K562 (cell line): ENCODE results near the gene LDLRAD3. TPM values are rescaled to one million over a fixed set of nuclear protein-coding genes. Genes with fewer than 3 reads are reported as not detected.

Experiments used
- ATAC-seq: fragments of 200-7000 bp; cut with Tn5 transposase; 3 replicates; pipeline ENCODE4 v1.9.1; 2020; ENCODE audit warnings: moderate library complexity
- BruUV-seq: library from RNA; stranded (reverse); fragments of 400-500 nt; replicated peaks from 2 replicates; lab custom pipeline; 2021; lab: Mats Ljungman, UMichigan
- CTCF ChIA-PET: fragments of 300-600 bp; formaldehyde crosslinking; extraction: SDS; loops from one replicate; lab custom pipeline; 2021; ENCODE audit warnings: low intra/inter-chr PET ratio; lab: Yijun Ruan, JAX
- POLR2A ChIA-PET: fragments of 300-600, 350-650 bp; sonication (Branson Sonifier 250); formaldehyde crosslinking; extraction: SDS; loops from one replicate; lab custom pipeline; 2021; ENCODE audit warnings: antibody characterized with exemption, inconsistent platforms; lab: Yijun Ruan, JAX
- DNase-seq, 4 experiments: peaks; one replicate each; pipeline versions ENCODE4 v3.0.0 to v3.0.0-alpha.2; 2011 to 2018; ENCODE audit warnings: low spot score in 3 of 4, mixed read lengths in 3 of 4; ENCODE audit errors: extremely low read depth in 1 of 4
- FAIRE-seq: peaks from 2 replicates; lab custom pipeline; 2011; peaks lifted over from hg19 to GRCh38; lab: Jason Lieb, UNC
- H2AFZ ChIP-seq: 2 replicates; pipeline ENCODE4 v1.6.0; 2011; ENCODE audit warnings: low read depth, low read length, control low read depth, inconsistent platforms
- H3K27ac ChIP-seq: fragments of 200-600 bp; 3 replicates; pipeline ENCODE4 v1.8.0; 2011; ENCODE audit warnings: low read depth, mild to moderate bottlenecking, control low read depth, inconsistent platforms, low read length, moderate library complexity, mixed read lengths; ENCODE audit errors: extremely low read depth
- H3K27me3 ChIP-seq, 2 experiments: fragments of 300-600 bp in 1 of 2; 2 replicates in 1 of 2; 3 replicates in 1 of 2; pipeline versions ENCODE4 v1.6.0 to v1.8.0; 2011; ENCODE audit warnings: inconsistent platforms in 2 of 2, low read length in 2 of 2, mild to moderate bottlenecking in 1 of 2, mixed read lengths in 1 of 2, moderate library complexity in 1 of 2; ENCODE audit not compliant: control insufficient read depth in 2 of 2, insufficient read depth in 2 of 2
- H3K36me3 ChIP-seq: fragments of 300-600 bp; 3 replicates; pipeline ENCODE4 v1.8.0; 2011; ENCODE audit warnings: mild to moderate bottlenecking, low read length, inconsistent platforms; ENCODE audit not compliant: control insufficient read depth, insufficient read depth
- H3K4me1 ChIP-seq, 2 experiments: fragments of 200-600 bp in 1 of 2; replicated peaks in 1 of 2; 2 replicates in 1 of 2; 3 replicates in 1 of 2; pipeline versions ENCODE4 v1.5.1 to v1.8.0; 2011; ENCODE audit warnings: inconsistent platforms in 2 of 2, low read length in 2 of 2, mild to moderate bottlenecking in 1 of 2, mixed read lengths in 1 of 2, moderate library complexity in 1 of 2; ENCODE audit not compliant: control insufficient read depth in 2 of 2, insufficient read depth in 2 of 2
- H3K4me2 ChIP-seq: 2 replicates; pipeline ENCODE4 v1.6.1; 2011; ENCODE audit warnings: low read length, control low read depth, inconsistent platforms, mixed read lengths; ENCODE audit not compliant: insufficient read depth
- H3K4me3 ChIP-seq: fragments of 200-600 bp; sonication (generic), shearing (Covaris generic); 2 replicates; pipeline ENCODE4 v1.5.1; 2016; ENCODE audit warnings: control low read depth, inconsistent platforms
- H3K79me2 ChIP-seq: fragments of 200-600 bp; 3 replicates; pipeline ENCODE4 v1.8.0; 2011; ENCODE audit warnings: low read length, inconsistent platforms; ENCODE audit not compliant: control insufficient read depth, insufficient read depth
- H3K9ac ChIP-seq, 2 experiments: 2 replicates each; pipeline versions ENCODE4 v1.6.0 to v1.6.1; 2011; ENCODE audit warnings: low read depth in 2 of 2, low read length in 2 of 2, control low read depth in 1 of 2, inconsistent platforms in 1 of 2, mild to moderate bottlenecking in 1 of 2, mixed read lengths in 1 of 2; ENCODE audit not compliant: insufficient read depth in 1 of 2
- H3K9me1 ChIP-seq: one replicate; pipeline ENCODE4 v1.6.0; 2011; ENCODE audit warnings: inconsistent platforms, mild to moderate bottlenecking, low read length, moderate library complexity; ENCODE audit not compliant: control insufficient read depth, insufficient read depth
- H3K9me3 ChIP-seq: replicated peaks from 2 replicates; pipeline ENCODE4 v1.5.1; 2011; ENCODE audit warnings: low read depth, low read length, inconsistent platforms; ENCODE audit not compliant: control insufficient read depth, insufficient read depth
- H4K20me1 ChIP-seq: replicated peaks from 2 replicates; pipeline ENCODE4 v1.6.1; 2011; ENCODE audit warnings: low read length, inconsistent platforms, mixed read lengths; ENCODE audit not compliant: control insufficient read depth, insufficient read depth
- ATF3 ChIP-seq, 2 experiments: fragments of 450-650 bp in 1 of 2; sonication (generic) in 1 of 2; formaldehyde crosslinking in 1 of 2; IDR thresholded peaks in 1 of 2; conservative IDR thresholded peaks in 1 of 2; 2 replicates each; pipeline versions ENCODE4 v1.6.1 to v1.8.1; 2016 to 2023; ENCODE audit warnings: mild to moderate bottlenecking in 2 of 2, moderate library complexity in 2 of 2, inconsistent platforms in 1 of 2, missing genetic modification reagents in 1 of 2
- CEBPB ChIP-seq: fragments of 450-650 bp; IDR thresholded peaks from 2 replicates; pipeline ENCODE4 v1.6.1; 2016; ENCODE audit warnings: missing genetic modification characterization, missing compliant biosample characterization
- CEBPG ChIP-seq, 3 experiments: fragments of 200-800 bp in 1 of 3; sonication (Bioruptor generic) in 1 of 3; sonication (generic) in 1 of 3; formaldehyde crosslinking in 1 of 3; IDR thresholded peaks in 2 of 3; conservative IDR thresholded peaks in 1 of 3; 2 replicates each; pipeline versions ENCODE4 v1.6.1 to v1.8.0; 2016 to 2022; ENCODE audit warnings: missing compliant biosample characterization in 2 of 3, missing genetic modification characterization in 2 of 3, mild to moderate bottlenecking in 1 of 3, missing genetic modification reagents in 1 of 3
- ELF1 ChIP-seq: fragments of 200-800 bp; sonication (Bioruptor generic); IDR thresholded peaks from 2 replicates; pipeline ENCODE4 v1.6.1; 2016; ENCODE audit warnings: missing genetic modification characterization, missing compliant biosample characterization
- IRF9 ChIP-seq: fragments of 450-650 bp; IDR thresholded peaks from 2 replicates; pipeline ENCODE4 v1.6.1; 2016; ENCODE audit warnings: missing biosample characterization, missing genetic modification characterization
- MAFK ChIP-seq: IDR thresholded peaks from 2 replicates; pipeline ENCODE4 v1.6.1; 2011; ENCODE audit warnings: low read length, improper control_type of control experiment
- MCM7 ChIP-seq, 2 experiments: fragments of 450-650 bp; IDR thresholded peaks; 2 replicates each; pipeline ENCODE4 v1.6.1; 2016 to 2018
- PHF8 ChIP-seq: fragments of 200-600 bp; sonication (generic); IDR thresholded peaks from 2 replicates; pipeline ENCODE4 v1.6.1; 2012; ENCODE audit warnings: mixed run types, mild to moderate bottlenecking, inconsistent platforms, low read length, moderate library complexity, borderline replicate concordance
- PURB ChIP-seq: sonication (generic); formaldehyde crosslinking; IDR thresholded peaks from 2 replicates; pipeline ENCODE4 v1.9.0; 2021; ENCODE audit warnings: low read depth, mild to moderate bottlenecking, missing genetic modification reagents
- RAD51 ChIP-seq: fragments of 450-650 bp; IDR thresholded peaks from 2 replicates; pipeline ENCODE4 v1.7.1; 2016; ENCODE audit warnings: low read depth, mild to moderate bottlenecking, borderline replicate concordance
- STAG1 ChIP-seq: sonication (generic); formaldehyde crosslinking; IDR thresholded peaks from 2 replicates; pipeline ENCODE4 v1.5.0; 2020; ENCODE audit warnings: missing genetic modification reagents, borderline replicate concordance
- TRIM24 ChIP-seq, 2 experiments: fragments of 450-650 bp; IDR thresholded peaks; 2 replicates each; pipeline ENCODE4 v1.6.1; 2016
- ZNF696 ChIP-seq: fragments of 250-450 bp; sonication (Bioruptor Pico); conservative IDR thresholded peaks from 2 replicates; pipeline ENCODE4 v1.4.0; 2020; ENCODE audit warnings: mild to moderate bottlenecking, moderate library complexity
- whole genome bisulfite sequencing: fragments of 100-300 bp; shearing (Covaris generic); methylation state at CpG from one replicate; pipeline ENCODE4 v1.1.6; 2016; ENCODE audit warnings: low coverage, mixed read lengths; ENCODE audit not compliant: insufficient coverage; ENCODE audit errors: missing lambda C conversion rate; 5-methylcytosine and 5-hydroxymethylcytosine counted together
- in situ Hi-C: fragments of 300-500 bp; cut with MboI; formaldehyde crosslinking; loops from 4 replicates; pipeline ENCODE4 v1.15.0; 2018; ENCODE audit warnings: inconsistent platforms, mixed read lengths
- intact Hi-C: fragments of 100-400 bp; cut with micrococcal nuclease; formaldehyde crosslinking; loops from 2 replicates; pipeline ENCODE4 v1.14.2; 2022
- polyA plus RNA-seq, 8 experiments: library from polyadenylated mRNA; depleted of rRNA in 4 of 8; stranded (reverse) in 5 of 8; unstranded in 3 of 8; fragments of >200 nt; fragmentation: Nextera tagmentation in 2 of 8; fragmentation: Illumina TruSeq in 1 of 8; extraction: Ambion mirVana in 2 of 8; extraction: Trizol in 1 of 8; gene quantifications; 2 replicates each; pipeline versions ENCODE4 v1.2.1 to v1.2.3, GENCODE V29; 2011 to 2014; ENCODE audit warnings: inconsistent platforms in 1 of 8, missing spikeins in 1 of 8
- total RNA-seq, 7 experiments: library from RNA; depleted of rRNA in 6 of 7; stranded (reverse); fragments of >200 nt in 6 of 7; fragmentation: Illumina TruSeq in 2 of 7; extraction: Trizol in 2 of 7; gene quantifications; 2 replicates each; pipeline versions ENCODE4 v1.2.1 to v1.2.3, GENCODE V29; 2011 to 2021; ENCODE audit warnings: low replicate concordance in 1 of 7

Gene LDLRAD3
- total and polyA plus RNA-seq, 9 of the 15 experiments (the other 6 are each of a cell fraction or from before 2014, with no cell fraction given): 0.73 to 7.2 (median 3.5) TPM

GRCh38 chr11:35927104-35927503 lies 16.8 kb upstream of the LDLRAD3 start:
- H4K20me1 ChIP-seq: no peaks in the 10 kb centered on the region
- POLR2A ChIA-PET: no interaction called here
- H3K9me1 ChIP-seq: no peaks in the 10 kb centered on the region
- FAIRE-seq (no peak), ATAC-seq (no peak), DNase-seq (no peak)
- no peaks in the 10 kb centered on the region for H3K79me2 ChIP-seq
- intact Hi-C loops: no loop called here
- in situ Hi-C loops: no loop called here
- H2AFZ ChIP-seq: no peak overlapping the region
- no peak for TF ChIP-seq MCM7 (IDR thresholded peaks at IDR 0.05)
- H3K27me3 ChIP-seq: peaks cover 23 to 30% of the 10 kb centered on the region in 2 experiments
- H3K9me3 ChIP-seq: no peaks in the 10 kb centered on the region
- WGBS: 0% methylated on average over 11 of the region's 11 CpGs
- H3K4me1 ChIP-seq: no peaks in the 10 kb centered on the region
- H3K9ac ChIP-seq: no peak overlapping the region
- H3K4me3 ChIP-seq: no peak overlapping the region
- no peak overlapping the region for H3K4me2 ChIP-seq
- no peaks in the 10 kb centered on the region for H3K36me3 ChIP-seq
- BruUV-seq: no TSS peak
- CTCF ChIA-PET: no interaction called here
- no peak overlapping the region for H3K27ac ChIP-seq

- POLR2A ChIA-PET: interaction anchor here (2.2 kb wide), 1 partner anchor 10 kb away, joined by 9 read pairs; no protein-coding TSS in a partner anchor
- Histone ChIP-seq H3K4me2 (no peak overlapping the region), H3K27ac (no peak overlapping the region), H3K27me3 (peaks cover 26 to 33% of the 10 kb centered on the region in 2 experiments), H3K9ac (no peak overlapping the region), H2AFZ (no peak overlapping the region), H3K9me3 (no peaks in the 10 kb centered on the region), H3K9me1 (no peaks in the 10 kb centered on the region), H3K4me3 (no peak overlapping the region), H3K79me2 (no peaks in the 10 kb centered on the region), H3K4me1 (no peaks in the 10 kb centered on the region), H4K20me1 (no peaks in the 10 kb centered on the region), H3K36me3 (no peaks in the 10 kb centered on the region)
- in situ Hi-C loops (no loop called here), intact Hi-C loops (no loop called here)
- BruUV-seq: no TSS peak
- WGBS: 14% methylated on average over 10 of the region's 10 CpGs
- CTCF ChIA-PET: no interaction called here
- DNase-seq (no peak), FAIRE-seq (no peak), ATAC-seq (no peak)
- TF ChIP-seq ATF3 (IDR thresholded peaks at IDR 0.05) (no peak), ATF3 (CRISPR knock-in tag; conservative IDR thresholded peaks at IDR 0.05) (no peak), CEBPG (CRISPR knock-in tag; IDR thresholded peaks at IDR 0.05) (peak; percentile 80), CEBPG (tag; conservative IDR thresholded peaks at IDR 0.05 in 1 of 2, IDR thresholded peaks at IDR 0.05 in 1 of 2) (peak; percentile 90 to 95), RAD51 (no peak), TRIM24 (IDR thresholded peaks at IDR 0.05) (peak in 1 of 2 experiments; percentile 12; a peak in 1 of 4 replicates), PURB (CRISPR knock-in tag) (no peak), CEBPB (tag) (peak; percentile 97), ZNF696 (CRISPR knock-in tag) (no peak), ELF1 (no peak), MAFK (no peak), IRF9 (tag) (peak; percentile 82), STAG1 (CRISPR knock-in tag) (no peak), PHF8 (no peak)
These were observed 16.2 kb upstream of the LDLRAD3 start for GRCh38 chr11:35927682-35928081.
